GM23338 (cell line): ENCODE results near the gene CDKN1A. TPM values are rescaled to one million over a fixed set of nuclear protein-coding genes. Genes with fewer than 3 reads are reported as not detected.

ENCODE experiments used
- ATAC-seq: fragments of 200-7000 bp; cut with Tn5 transposase; 3 replicates; pipeline ENCODE4 v1.9.1; 2020
- DNase-seq: peaks from one replicate; pipeline ENCODE4 v3.0.0-alpha.2; 2015; ENCODE audit warnings: low spot score
- H2AFZ ChIP-seq: fragments of 200-600 bp; sonication (generic); 2 replicates; pipeline ENCODE4 v1.8.0; 2016; ENCODE audit warnings: antibody characterized with exemption, mild to moderate bottlenecking, moderate library complexity
- H3F3A ChIP-seq: fragments of 200-600 bp; sonication (generic); replicated peaks from 2 replicates; pipeline ENCODE4 v1.8.0; 2017; ENCODE audit warnings: antibody characterized with exemption, mixed run types, low read depth
- H3K27ac ChIP-seq: fragments of 200-600 bp; sonication (generic); 2 replicates; pipeline ENCODE4 v1.6.1; 2016; ENCODE audit warnings: low read depth
- H3K27me3 ChIP-seq: fragments of 200-600 bp; sonication (generic); 2 replicates; pipeline ENCODE4 v1.8.0; 2016; ENCODE audit warnings: mild to moderate bottlenecking, mixed run types, moderate library complexity; ENCODE audit not compliant: insufficient read depth
- H3K36me3 ChIP-seq: fragments of 200-600 bp; sonication (generic); 2 replicates; pipeline ENCODE4 v1.8.0; 2016; ENCODE audit warnings: mild to moderate bottlenecking; ENCODE audit not compliant: insufficient read depth
- H3K4me1 ChIP-seq: fragments of 200-600 bp; sonication (generic); 2 replicates; pipeline ENCODE4 v1.8.0; 2016; ENCODE audit warnings: mild to moderate bottlenecking, moderate library complexity; ENCODE audit not compliant: insufficient read depth
- H3K4me2 ChIP-seq: fragments of 200-600 bp; sonication (generic); 2 replicates; pipeline ENCODE4 v1.7.1; 2017; ENCODE audit warnings: mixed run types
- H3K4me3 ChIP-seq: fragments of 200-600 bp; sonication (generic); 2 replicates; pipeline ENCODE4 v1.6.1; 2016; ENCODE audit warnings: mixed run types
- H3K79me2 ChIP-seq: fragments of 200-600 bp; sonication (generic); replicated peaks from 2 replicates; pipeline ENCODE4 v1.8.0; 2017; ENCODE audit warnings: mild to moderate bottlenecking; ENCODE audit not compliant: insufficient read depth
- H3K9me2 ChIP-seq: fragments of 200-600 bp; sonication (generic); 2 replicates; pipeline ENCODE4 v1.8.0; 2017; ENCODE audit not compliant: insufficient read depth
- H4K20me1 ChIP-seq: fragments of 200-600 bp; sonication (generic); replicated peaks from 2 replicates; pipeline ENCODE4 v1.8.0; 2017; ENCODE audit warnings: mild to moderate bottlenecking; ENCODE audit not compliant: insufficient read depth
- H3K27ac Mint-ChIP-seq: 2 replicates; pipeline ENCODE4 v1.8.0; 2020; ENCODE audit warnings: inconsistent platforms, mild to moderate bottlenecking, moderate library complexity, mixed read lengths
- H3K27me3 Mint-ChIP-seq: 3 replicates; pipeline ENCODE4 v1.8.0; 2022; ENCODE audit warnings: low read depth, mild to moderate bottlenecking, moderate library complexity, mixed read lengths, inconsistent platforms; ENCODE audit not compliant: insufficient read depth, poor library complexity
- H3K36me3 Mint-ChIP-seq: 3 replicates; pipeline ENCODE4 v1.8.0; 2021; ENCODE audit warnings: low read depth, mild to moderate bottlenecking, inconsistent platforms, moderate library complexity, mixed read lengths
- H3K4me1 Mint-ChIP-seq: 3 replicates; pipeline ENCODE4 v1.8.0; 2020; ENCODE audit warnings: mild to moderate bottlenecking, inconsistent platforms, mixed read lengths
- H3K4me3 Mint-ChIP-seq: 3 replicates; pipeline ENCODE4 v1.8.0; 2021; ENCODE audit warnings: moderate library complexity, mild to moderate bottlenecking, inconsistent platforms, mixed read lengths
- H3K9me3 Mint-ChIP-seq: 3 replicates; pipeline ENCODE4 v1.8.0; 2020; ENCODE audit warnings: moderate library complexity, mild to moderate bottlenecking, inconsistent platforms, mixed read lengths
- CREB1 ChIP-seq: fragments of 250-450 bp; sonication (Bioruptor Pico); IDR thresholded peaks from 2 replicates; pipeline ENCODE4 v1.5.0; 2020; ENCODE audit warnings: low read depth, mild to moderate bottlenecking, moderate library complexity
- CTCF ChIP-seq, 2 experiments: fragments of 200-600 bp in 1 of 2; sonication (generic) in 1 of 2; conservative IDR thresholded peaks; 2 replicates each; pipeline versions ENCODE4 v1.5.1 to v1.6.1; 2016 to 2017; ENCODE audit warnings: antibody characterized with exemption in 2 of 2, low read depth in 2 of 2, mild to moderate bottlenecking in 2 of 2, moderate library complexity in 1 of 2
- EZH2 ChIP-seq: fragments of 200-600 bp; sonication (generic); IDR thresholded peaks from one replicate; pipeline ENCODE4 v1.8.0; 2017; ENCODE audit warnings: antibody characterized with exemption, mild to moderate bottlenecking, low read depth; ENCODE audit not compliant: unreplicated experiment
- EZH2phosphoT487 ChIP-seq: fragments of 200-600 bp; sonication (generic); IDR thresholded peaks from one replicate; pipeline ENCODE4 v1.8.1; 2018; ENCODE audit warnings: antibody characterized with exemption; ENCODE audit not compliant: unreplicated experiment
- JUNB ChIP-seq: IDR thresholded peaks from one replicate; pipeline ENCODE4 v1.6.1; 2016; ENCODE audit warnings: antibody characterized with exemption; ENCODE audit not compliant: unreplicated experiment
- NANOG ChIP-seq: IDR thresholded peaks from 2 replicates; pipeline ENCODE4 v1.6.1; 2016; ENCODE audit warnings: antibody characterized with exemption, borderline replicate concordance
- POLR2AphosphoS5 ChIP-seq: IDR thresholded peaks from 2 replicates; pipeline ENCODE4 v1.6.1; 2016; ENCODE audit warnings: antibody characterized with exemption, low read depth
- REST ChIP-seq: IDR thresholded peaks from one replicate; pipeline ENCODE4 v1.6.1; 2018; ENCODE audit warnings: antibody characterized with exemption; ENCODE audit not compliant: unreplicated experiment
- STAT1 ChIP-seq: IDR thresholded peaks from one replicate; pipeline ENCODE4 v1.6.1; 2016; ENCODE audit warnings: antibody characterized with exemption; ENCODE audit not compliant: unreplicated experiment
- ZNF114 ChIP-seq: fragments of 250-450 bp; sonication (Bioruptor Pico); IDR thresholded peaks from 2 replicates; pipeline ENCODE4 v1.5.0; 2020; ENCODE audit warnings: mild to moderate bottlenecking, moderate library complexity
- ZNF331 ChIP-seq: fragments of 250-450 bp; sonication (Bioruptor Pico); IDR thresholded peaks from 2 replicates; pipeline ENCODE4 v1.5.0; 2020; ENCODE audit warnings: low read depth, mild to moderate bottlenecking, moderate library complexity
- polyA plus RNA-seq: library from polyadenylated mRNA; unstranded; fragments of >200 nt; fragmentation: Nextera tagmentation; extraction: Ambion mirVana; gene quantifications from 2 replicates; pipeline ENCODE4 v1.2.1, GENCODE V29; 2016
- total RNA-seq: library from RNA; depleted of rRNA; stranded (reverse); fragments of >200 nt; shearing (Covaris generic); gene quantifications from 2 replicates; pipeline ENCODE4 v1.2.3, GENCODE V29; 2014
- TF ChIP-seq, protein P1 (sequence below): fragments of 250-450 bp; sonication (Bioruptor Pico); IDR thresholded peaks from 2 replicates; pipeline ENCODE4 v1.5.0; 2020; ENCODE audit warnings: mild to moderate bottlenecking, moderate library complexity
- TF ChIP-seq, protein P2 (sequence below): IDR thresholded peaks from 2 replicates; pipeline ENCODE4 v1.6.1; 2016; ENCODE audit warnings: antibody characterized with exemption

Gene CDKN1A
- total and polyA plus RNA-seq, 2 experiments from 2014 or later = 31.5 to 45.6 TPM

DNA sequence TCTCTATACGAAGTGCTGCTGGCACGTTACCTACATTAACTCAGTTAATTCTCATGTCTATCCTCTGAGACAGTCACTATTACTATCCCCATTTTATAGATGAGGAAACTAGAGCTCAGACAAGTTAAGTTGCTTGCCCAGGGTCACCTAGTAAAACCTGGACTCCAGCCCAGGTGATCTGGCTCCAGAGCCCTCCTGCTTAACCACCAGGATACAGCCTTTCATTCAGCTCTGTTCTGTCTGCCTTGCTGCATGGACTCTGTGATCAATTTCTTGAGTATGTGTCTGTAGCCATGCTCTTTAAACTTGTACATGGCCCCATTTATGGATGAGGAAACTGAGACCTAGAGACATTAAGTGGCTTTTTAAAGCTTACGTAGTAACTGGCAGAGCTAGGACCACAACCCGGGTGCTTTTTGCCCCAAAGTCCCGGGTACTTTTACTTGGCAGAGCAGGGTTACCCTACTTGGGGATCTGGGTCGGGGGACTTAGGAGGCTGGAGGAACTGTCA lies 4.7 kb downstream of the CDKN1A start:
- no peaks in the 10 kb centered on the region for H3K9me3 Mint-ChIP-seq
- peaks cover 20% of the 10 kb centered on the region for H3K4me1 Mint-ChIP-seq
- H3K27ac Mint-ChIP-seq = no peak overlapping the region
- peaks cover 18% of the 10 kb centered on the region for H3K4me1 ChIP-seq
- peaks cover 33% of the 10 kb centered on the region for H3K27me3 Mint-ChIP-seq
- H3K4me3 ChIP-seq = no peak overlapping the region
- H3K27me3 ChIP-seq = peaks cover 26% of the 10 kb centered on the region
- H3K9me2 ChIP-seq = no peaks in the 10 kb centered on the region
- no peak overlapping the region for H2AFZ ChIP-seq
- H3K4me2 ChIP-seq = peak overlapping the region; percentile 55; the same call in 1 of the 2 replicates
- H3K79me2 ChIP-seq = peaks cover 33% of the 10 kb centered on the region
- peaks cover 17% of the 10 kb centered on the region; the same call in 1 of the 2 replicates for H3K36me3 ChIP-seq
- no peak for ATAC-seq
- H3K4me3 Mint-ChIP-seq = no peak overlapping the region
- H3F3A ChIP-seq = no peaks in the 10 kb centered on the region
- no peak for DNase-seq
- peaks cover 38% of the 10 kb centered on the region for H3K36me3 Mint-ChIP-seq
- no peaks in the 10 kb centered on the region; the same call in none of the 2 replicates for H4K20me1 ChIP-seq
- TF ChIP-seq, protein P1, sequence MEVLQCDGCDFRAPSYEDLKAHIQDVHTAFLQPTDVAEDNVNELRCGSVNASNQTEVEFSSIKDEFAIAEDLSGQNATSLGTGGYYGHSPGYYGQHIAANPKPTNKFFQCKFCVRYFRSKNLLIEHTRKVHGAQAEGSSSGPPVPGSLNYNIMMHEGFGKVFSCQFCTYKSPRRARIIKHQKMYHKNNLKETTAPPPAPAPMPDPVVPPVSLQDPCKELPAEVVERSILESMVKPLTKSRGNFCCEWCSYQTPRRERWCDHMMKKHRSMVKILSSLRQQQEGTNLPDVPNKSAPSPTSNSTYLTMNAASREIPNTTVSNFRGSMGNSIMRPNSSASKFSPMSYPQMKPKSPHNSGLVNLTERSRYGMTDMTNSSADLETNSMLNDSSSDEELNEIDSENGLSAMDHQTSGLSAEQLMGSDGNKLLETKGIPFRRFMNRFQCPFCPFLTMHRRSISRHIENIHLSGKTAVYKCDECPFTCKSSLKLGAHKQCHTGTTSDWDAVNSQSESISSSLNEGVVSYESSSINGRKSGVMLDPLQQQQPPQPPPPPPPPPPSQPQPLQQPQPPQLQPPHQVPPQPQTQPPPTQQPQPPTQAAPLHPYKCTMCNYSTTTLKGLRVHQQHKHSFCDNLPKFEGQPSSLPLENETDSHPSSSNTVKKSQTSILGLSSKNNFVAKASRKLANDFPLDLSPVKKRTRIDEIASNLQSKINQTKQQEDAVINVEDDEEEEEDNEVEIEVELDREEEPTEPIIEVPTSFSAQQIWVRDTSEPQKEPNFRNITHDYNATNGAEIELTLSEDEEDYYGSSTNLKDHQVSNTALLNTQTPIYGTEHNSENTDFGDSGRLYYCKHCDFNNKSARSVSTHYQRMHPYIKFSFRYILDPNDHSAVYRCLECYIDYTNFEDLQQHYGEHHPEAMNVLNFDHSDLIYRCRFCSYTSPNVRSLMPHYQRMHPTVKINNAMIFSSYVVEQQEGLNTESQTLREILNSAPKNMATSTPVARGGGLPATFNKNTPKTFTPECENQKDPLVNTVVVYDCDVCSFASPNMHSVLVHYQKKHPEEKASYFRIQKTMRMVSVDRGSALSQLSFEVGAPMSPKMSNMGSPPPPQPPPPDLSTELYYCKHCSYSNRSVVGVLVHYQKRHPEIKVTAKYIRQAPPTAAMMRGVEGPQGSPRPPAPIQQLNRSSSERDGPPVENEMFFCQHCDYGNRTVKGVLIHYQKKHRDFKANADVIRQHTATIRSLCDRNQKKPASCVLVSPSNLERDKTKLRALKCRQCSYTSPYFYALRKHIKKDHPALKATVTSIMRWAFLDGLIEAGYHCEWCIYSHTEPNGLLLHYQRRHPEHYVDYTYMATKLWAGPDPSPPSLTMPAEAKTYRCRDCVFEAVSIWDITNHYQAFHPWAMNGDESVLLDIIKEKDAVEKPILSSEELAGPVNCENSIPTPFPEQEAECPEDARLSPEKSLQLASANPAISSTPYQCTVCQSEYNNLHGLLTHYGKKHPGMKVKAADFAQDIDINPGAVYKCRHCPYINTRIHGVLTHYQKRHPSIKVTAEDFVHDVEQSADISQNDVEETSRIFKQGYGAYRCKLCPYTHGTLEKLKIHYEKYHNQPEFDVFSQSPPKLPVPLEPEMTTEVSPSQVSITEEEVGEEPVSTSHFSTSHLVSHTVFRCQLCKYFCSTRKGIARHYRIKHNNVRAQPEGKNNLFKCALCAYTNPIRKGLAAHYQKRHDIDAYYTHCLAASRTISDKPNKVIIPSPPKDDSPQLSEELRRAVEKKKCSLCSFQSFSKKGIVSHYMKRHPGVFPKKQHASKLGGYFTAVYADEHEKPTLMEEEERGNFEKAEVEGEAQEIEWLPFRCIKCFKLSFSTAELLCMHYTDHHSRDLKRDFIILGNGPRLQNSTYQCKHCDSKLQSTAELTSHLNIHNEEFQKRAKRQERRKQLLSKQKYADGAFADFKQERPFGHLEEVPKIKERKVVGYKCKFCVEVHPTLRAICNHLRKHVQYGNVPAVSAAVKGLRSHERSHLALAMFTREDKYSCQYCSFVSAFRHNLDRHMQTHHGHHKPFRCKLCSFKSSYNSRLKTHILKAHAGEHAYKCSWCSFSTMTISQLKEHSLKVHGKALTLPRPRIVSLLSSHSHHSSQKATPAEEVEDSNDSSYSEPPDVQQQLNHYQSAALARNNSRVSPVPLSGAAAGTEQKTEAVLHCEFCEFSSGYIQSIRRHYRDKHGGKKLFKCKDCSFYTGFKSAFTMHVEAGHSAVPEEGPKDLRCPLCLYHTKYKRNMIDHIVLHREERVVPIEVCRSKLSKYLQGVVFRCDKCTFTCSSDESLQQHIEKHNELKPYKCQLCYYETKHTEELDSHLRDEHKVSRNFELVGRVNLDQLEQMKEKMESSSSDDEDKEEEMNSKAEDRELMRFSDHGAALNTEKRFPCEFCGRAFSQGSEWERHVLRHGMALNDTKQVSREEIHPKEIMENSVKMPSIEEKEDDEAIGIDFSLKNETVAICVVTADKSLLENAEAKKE (CRISPR knock-in tag) = no peak
- TF ChIP-seq CTCF (conservative IDR thresholded peaks at IDR 0.05; ENCODE audit: low read depth in 2 of 2) (no peak), JUNB (no peak), REST (no peak), EZH2phosphoT487 (no peak), POLR2AphosphoS5 (no peak), STAT1 (no peak), EZH2 (no peak), ZNF331 (CRISPR knock-in tag) (no peak), CREB1 (CRISPR knock-in tag) (no peak), NANOG (no peak), ZNF114 (no peak)
- TF ChIP-seq, protein P2, sequence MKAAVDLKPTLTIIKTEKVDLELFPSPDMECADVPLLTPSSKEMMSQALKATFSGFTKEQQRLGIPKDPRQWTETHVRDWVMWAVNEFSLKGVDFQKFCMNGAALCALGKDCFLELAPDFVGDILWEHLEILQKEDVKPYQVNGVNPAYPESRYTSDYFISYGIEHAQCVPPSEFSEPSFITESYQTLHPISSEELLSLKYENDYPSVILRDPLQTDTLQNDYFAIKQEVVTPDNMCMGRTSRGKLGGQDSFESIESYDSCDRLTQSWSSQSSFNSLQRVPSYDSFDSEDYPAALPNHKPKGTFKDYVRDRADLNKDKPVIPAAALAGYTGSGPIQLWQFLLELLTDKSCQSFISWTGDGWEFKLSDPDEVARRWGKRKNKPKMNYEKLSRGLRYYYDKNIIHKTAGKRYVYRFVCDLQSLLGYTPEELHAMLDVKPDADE = no peak
- H3K27ac ChIP-seq = no peak overlapping the region
